ENCODE data around the gene NRCAM.

DNA sequence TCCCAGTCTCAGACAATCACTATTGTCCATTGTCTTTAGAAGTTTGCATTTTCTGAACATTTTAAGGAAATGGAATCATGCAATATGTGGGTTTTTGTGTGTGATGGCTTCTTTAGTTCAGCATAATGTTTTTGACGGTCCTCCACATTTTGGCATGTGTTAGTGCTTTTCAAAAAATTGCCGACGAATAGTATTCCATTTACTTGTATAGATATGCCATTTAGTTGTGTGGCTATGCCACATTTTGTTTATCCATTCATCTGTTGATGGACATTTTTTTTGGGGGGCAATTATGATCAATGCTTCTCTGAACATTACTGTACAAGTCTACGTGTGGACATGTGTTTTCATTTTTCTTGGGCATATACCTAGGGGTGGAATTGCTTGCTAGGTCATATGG, 314.1 kb downstream of the NRCAM start:
- TF ChIP-seq, protein P1, sequence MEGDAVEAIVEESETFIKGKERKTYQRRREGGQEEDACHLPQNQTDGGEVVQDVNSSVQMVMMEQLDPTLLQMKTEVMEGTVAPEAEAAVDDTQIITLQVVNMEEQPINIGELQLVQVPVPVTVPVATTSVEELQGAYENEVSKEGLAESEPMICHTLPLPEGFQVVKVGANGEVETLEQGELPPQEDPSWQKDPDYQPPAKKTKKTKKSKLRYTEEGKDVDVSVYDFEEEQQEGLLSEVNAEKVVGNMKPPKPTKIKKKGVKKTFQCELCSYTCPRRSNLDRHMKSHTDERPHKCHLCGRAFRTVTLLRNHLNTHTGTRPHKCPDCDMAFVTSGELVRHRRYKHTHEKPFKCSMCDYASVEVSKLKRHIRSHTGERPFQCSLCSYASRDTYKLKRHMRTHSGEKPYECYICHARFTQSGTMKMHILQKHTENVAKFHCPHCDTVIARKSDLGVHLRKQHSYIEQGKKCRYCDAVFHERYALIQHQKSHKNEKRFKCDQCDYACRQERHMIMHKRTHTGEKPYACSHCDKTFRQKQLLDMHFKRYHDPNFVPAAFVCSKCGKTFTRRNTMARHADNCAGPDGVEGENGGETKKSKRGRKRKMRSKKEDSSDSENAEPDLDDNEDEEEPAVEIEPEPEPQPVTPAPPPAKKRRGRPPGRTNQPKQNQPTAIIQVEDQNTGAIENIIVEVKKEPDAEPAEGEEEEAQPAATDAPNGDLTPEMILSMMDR (IDR thresholded peaks at IDR 0.05): no peak
- TF ChIP-seq JAZF1 (CRISPR knock-in tag; IDR thresholded peaks at IDR 0.05) (no peak), ZNF232 (CRISPR knock-in tag; IDR thresholded peaks at IDR 0.05) (no peak)
- TF ChIP-seq, protein P2, sequence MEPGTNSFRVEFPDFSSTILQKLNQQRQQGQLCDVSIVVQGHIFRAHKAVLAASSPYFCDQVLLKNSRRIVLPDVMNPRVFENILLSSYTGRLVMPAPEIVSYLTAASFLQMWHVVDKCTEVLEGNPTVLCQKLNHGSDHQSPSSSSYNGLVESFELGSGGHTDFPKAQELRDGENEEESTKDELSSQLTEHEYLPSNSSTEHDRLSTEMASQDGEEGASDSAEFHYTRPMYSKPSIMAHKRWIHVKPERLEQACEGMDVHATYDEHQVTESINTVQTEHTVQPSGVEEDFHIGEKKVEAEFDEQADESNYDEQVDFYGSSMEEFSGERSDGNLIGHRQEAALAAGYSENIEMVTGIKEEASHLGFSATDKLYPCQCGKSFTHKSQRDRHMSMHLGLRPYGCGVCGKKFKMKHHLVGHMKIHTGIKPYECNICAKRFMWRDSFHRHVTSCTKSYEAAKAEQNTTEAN (CRISPR knock-in tag; IDR thresholded peaks at IDR 0.05): no peak
